NOMO-1 (cell line): ENCODE measurements around the gene ENOX1.

Experiments
- DNase-seq, 2 experiments: peaks; one replicate each; lab custom pipeline; 2025; ENCODE audit not compliant: unreplicated experiment in 2 of 2; lab: John Stamatoyannopoulos, UW

The ENOX1 gene

DNA sequence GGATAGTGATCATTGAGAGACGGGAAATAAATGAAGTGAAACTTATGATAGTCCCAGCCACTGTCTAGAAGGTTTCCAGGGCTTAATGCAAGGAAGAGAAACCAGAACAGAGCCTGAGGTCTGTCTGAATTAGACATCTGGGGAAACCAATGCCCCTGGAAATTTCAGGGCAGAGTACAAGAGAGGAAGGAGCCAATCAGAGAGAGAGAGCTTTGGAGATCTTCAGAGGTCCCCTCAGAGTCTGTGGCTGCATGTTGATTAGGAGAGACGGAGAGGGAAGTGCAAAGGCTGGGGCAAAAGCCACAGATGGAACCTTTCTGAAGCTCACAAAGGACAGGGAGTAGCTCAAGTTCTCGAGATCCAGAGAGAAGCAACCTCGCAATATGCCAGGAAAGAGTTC is 385.4 kb downstream of the ENOX1 start:
- DNase-seq: peak; percentile 42 to 75

DNA sequence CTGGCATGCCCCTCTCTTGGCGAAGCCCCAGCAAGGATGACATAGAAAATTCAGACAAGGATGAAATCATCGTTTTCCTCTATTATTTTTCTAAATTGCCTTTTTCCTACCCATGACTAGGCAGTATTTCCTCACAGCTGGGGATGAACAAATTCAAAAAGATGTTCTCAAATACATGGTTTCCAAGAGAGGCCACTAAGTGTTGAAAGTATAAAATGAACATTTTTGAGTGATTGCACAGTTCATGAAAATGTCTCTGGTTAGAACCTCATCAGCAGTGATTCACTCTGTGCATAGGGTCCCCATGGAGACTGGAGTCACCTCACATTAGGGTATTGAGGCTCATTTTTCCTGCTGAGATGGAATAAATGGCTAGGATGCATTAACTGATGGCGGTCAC is 389.7 kb downstream of the ENOX1 start:
- no peak for DNase-seq

DNA sequence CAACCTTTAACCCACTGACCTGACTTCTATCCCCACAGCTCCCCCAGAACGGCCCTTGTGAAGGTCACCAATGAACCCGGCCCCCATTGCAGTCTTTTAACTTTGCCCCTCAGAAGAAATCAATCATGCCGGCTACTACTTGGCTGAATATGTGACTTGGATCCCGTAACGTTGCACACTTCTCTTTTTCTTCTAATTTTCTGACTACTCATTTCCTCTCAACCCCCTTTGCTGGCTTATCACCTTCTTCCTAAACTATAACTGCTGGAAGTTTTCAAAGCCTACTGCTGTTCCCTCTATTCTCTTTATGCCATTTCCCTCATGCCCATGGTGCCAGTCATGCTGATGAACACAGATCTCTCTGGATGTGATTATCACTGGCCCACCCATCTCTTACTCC is 395.7 kb downstream of the ENOX1 start:
- DNase-seq: peak; percentile 54 to 81

DNA sequence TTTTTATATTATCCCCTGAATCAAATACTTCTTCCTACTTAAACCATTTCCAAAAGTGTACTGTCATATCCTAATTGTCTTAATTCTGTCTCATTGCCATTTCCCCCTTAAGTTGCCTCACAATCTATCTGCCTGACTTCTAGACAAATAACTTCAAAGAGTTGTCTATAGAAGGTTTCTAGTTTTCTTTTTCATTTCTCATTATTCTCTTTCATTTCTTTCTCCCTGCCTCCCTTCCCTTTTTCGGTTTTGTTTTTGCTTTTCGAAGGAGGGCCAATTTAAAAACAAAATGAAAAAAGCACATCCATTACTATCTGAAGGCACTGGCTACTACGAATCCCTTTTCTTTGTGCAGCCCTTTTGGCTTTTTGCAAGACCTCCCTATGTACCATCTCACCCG is 396.2 kb downstream of the ENOX1 start:
- no peak for DNase-seq

DNA sequence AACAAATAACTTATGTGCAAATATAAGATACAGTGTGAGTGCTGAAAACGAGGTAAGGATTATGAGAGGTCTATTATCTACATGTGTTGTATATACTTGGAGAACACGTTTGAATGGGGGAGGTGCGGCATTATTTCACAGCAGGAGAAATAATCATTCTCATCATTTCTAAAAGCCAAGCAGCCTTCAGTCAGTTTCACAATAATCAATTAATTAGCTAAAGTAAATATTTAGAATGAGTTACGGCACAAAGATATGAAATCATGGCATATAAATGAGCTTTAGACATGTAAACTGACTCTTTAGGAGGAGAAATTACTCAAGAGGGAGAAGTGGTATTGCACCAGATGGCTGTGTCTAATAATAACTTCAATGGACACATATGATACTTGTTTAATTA is 396.8 kb downstream of the ENOX1 start:
- DNase-seq: peak in 1 of 2 experiments; percentile 58

DNA sequence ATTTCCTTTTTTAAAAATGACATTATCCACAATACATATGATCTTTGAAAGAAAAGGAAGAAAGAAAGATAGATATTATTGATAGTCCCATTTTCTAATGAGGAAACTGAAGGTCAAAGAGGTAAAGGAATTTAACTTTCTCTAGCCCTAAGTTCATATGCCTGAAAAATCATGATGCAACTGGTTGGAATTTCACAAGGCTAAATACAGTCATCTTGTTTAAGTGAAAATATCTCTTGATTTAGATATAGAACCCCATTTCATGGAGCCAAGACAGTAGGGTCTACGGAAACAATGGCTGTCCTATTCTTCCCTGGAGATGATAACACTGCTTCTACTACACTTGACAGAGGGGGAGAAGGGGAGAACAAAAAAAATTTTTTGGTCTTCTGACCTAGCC is 397.2 kb downstream of the ENOX1 start:
- no peak for DNase-seq

DNA sequence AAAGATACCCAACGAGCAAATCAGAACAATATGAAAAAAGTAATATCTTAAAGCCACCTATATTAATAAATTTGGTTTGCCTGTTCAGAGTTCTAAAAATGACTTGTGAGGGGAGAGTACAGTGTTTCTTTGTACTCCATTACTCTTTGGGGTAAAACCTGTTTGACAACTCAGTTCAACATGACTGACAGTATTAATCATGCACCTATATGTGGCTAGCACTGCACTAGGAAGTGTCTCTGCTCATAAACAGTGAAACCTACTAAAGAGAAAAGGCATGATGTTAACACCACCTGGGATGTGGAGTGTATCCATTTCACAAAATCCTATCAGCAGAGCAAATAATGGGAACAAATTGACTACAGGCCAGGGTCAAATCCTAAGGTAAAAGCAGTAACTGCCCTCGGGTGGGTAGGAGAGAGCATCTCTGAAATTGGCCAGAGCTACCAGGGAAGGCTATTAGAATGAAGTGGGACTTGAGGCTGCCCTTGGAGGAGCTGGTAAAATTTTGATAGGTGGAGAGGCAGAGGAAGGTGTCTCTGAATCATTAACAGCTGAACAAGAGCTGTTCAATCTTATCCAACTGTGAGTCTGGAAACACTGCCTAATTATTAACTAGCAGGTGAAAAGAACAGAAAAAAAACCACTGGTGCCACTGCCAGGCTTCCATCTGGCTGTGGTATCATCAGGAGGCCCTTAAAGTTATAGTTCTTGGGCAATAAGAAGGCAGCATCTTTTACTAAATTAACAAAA is 398.3 kb downstream of the ENOX1 start:
- no peak for DNase-seq

DNA sequence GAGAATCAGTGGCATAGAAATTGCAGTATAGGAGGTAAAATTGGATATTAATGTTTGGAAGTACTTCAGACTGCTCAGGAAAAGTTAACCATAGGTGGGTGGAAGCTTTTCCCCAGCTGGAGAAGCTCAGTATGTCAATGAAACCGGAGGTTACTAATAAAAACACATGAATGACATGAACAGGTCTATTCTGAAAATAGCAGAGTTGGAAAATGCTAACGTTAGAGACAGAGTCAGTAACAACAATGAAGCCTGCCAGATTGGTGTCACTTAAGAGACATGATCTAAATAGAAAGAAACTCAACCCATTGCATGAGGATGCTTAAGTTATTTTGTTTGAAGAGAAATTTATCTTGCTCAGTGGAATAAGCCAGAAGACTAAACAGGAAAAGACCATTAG is 398.9 kb downstream of the ENOX1 start:
- DNase-seq: no peak

DNA sequence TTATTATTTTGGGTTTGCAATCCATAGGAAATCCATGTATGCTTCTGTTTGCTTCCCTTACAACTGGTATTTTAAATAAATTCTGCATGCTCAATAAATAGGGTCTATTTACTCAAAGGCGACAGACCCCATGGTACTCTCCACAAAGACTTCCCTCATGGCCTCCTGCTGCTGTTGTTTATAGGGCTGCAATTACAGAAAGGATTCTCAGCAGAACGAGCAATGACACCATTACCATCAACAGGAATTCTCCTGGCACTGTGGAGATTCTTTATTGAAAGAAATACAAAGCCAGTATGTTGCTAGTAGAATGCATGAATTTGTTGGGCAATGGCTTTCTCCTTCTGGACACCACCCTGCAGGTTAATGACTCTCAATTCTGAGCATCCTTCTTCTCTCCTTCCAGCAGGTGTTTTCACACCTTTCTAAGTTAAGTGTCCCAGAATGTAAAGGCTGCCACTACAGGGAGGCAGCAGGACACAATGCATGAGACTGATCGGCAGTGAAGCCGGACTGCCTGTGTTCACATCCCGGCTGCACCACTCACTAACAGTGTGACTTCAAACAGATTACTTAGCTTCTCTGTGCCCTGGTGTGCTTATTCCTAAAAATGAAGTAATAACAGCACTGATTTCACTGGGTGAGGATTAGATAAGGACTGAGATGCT is 403.1 kb downstream of the ENOX1 start:
- DNase-seq: no peak

DNA sequence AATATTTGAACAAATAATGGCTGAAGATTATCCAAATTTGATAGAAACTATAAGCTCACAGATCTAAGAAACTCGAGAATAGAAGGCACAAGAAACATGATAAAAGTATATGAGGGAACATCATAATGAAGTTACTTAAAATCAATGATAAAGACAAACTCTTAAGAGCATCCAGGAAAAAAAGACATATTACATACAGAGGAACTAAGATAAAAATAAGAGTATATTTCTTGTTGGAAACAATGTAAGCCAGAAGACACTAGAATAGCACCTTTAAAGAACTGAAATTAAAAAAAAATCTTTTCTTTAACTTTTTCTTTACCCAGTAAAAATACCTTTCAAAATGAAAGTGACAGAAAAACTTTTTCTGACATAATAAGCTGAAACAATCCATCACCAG is 407.0 kb downstream of the ENOX1 start:
- no peak for DNase-seq

DNA sequence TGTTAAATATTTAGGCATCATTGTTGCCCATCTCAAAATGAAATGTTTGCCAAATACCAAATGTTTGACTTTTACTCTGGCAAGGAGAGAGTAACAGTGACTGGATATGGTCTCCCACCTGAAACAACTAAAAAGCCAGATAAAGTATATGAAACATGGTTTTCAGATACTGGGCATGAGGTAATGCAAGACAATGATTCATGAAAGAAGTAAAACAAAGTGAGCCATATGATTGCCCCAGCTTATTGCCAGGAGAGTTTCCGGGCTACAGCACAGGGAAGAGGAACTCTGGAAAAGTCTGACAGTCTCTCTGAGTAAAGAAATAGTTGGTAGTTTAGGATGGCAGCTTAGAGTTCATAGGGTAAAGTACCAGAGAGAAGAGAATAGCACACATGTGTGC is 408.8 kb downstream of the ENOX1 start:
- DNase-seq: peak in 1 of 2 experiments; percentile 67

DNA sequence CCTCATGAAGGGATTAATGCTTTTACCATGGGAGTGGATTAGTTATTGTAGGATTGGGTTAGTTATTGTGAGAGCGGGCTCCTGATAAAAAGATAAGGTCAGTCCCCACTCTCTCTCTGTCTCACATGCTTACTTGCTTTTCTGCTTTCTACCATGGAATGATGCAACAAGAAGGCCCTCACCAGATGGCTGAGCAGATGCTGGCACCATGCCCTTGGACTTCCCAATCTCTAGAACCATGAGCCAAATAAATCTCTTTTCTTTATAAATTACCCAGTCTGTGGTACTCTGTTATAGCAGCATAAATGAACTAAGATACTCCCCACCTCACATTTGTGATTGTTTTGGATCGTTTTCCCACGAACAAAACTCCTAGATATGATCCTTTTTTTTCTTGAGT is 409.6 kb downstream of the ENOX1 start:
- no peak for DNase-seq

DNA sequence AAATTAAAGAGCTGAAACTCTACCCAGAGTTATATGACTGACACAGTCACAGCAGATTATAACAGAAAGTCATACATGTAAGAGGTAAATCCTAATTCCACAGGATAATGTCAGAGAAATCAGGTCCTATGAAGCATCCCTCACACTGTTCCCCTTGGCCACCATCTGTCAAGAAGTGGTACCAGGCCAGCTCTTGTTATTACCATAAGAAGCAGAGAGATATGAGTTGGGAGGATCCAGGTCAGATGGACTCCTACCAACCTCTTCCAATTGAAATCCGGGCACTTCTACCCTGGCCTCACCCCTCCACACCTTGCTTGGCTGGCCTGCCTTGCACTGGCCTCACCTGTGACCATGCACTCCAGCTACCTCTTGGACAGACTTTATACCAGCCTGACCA is 410.2 kb downstream of the ENOX1 start:
- DNase-seq: no peak

DNA sequence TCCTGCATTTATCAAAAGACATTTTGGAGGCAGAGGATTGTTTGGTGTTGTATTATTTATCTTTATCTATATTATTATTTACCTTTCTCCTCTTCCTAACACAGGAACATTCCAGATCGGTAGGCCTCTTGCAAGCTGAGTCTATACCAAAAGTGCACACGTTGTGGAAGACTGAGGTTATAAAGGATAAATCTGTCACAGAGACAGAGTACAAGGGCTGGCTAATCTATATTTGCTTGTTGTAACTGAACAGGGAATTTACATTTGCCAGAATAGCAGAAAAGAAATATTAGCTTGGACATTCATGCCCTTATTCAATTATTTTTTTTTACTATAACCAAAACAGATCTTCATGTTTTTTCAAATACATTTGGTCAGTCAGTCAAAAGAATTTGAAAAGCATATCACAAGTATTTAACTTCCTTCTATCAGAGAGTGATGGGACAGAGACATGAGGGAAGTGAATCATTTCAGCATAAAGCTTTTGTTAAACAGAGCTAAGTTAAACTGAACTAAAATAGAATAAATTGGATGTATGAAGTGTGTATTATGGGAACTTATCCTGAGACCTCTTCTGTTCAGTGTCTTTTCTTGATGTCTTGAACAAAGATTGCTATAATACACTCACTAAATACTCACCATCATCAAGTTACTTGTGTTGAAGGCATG is 410.8 kb downstream of the ENOX1 start:
- peak in 1 of 2 experiments; percentile 13 for DNase-seq

DNA sequence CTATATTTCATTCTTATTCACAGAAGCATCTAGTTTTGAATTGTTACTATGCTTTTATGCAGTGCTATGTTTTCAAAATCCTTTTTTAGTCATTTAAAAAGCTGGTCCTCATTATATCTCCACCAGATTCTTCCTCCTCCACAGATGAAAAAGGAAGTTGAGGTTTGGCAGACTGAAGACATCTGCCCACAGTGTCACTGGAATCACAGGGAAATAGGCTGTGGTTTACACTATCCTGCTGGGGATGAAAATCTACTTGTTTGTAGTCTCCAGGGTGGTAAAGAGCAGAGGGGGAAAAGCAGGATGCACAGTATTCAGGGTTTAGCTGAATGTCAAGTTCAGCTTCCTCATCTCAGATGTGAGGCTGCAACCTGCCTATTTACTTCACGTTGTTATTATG is 412.2 kb downstream of the ENOX1 start:
- DNase-seq: peak in 1 of 2 experiments; percentile 73

DNA sequence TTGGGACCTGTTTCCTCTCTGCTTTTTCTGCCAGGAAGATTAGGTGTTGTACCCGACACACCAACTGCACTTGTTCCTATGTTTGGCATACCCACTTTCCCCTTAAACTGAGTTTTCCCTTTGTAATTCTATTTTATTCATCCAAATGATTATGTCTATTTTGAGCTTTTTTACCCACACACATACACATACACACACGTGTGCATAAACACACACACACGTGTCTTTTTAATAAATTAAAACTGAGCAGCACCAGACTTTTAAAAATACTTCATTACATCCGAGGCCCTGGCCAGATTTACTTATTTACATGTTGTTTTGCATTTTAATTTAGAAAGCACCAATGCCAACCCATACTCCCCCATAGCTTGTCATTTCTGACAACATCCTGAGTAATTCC is 413.4 kb downstream of the ENOX1 start:
- no peak for DNase-seq

DNA sequence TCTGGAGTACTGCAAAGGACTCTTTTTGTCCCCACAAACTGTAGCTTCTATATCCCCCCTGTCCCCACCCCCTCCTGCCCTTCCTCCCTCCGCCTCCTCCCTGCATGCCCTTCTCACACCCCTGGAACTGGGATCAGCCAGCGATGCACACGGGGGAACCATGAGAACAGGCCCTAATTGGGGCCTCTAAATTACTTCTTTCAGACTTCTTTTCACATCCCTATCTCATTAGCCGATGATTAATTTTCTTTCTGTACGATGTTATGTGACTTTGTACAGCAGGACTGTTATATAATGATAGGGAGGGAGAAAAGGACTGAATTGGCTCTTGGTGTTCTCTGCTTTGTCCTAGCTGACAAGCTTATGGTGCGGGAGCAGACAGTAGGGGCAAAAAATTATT is 415.9 kb downstream of the ENOX1 start:
- DNase-seq: no peak

DNA sequence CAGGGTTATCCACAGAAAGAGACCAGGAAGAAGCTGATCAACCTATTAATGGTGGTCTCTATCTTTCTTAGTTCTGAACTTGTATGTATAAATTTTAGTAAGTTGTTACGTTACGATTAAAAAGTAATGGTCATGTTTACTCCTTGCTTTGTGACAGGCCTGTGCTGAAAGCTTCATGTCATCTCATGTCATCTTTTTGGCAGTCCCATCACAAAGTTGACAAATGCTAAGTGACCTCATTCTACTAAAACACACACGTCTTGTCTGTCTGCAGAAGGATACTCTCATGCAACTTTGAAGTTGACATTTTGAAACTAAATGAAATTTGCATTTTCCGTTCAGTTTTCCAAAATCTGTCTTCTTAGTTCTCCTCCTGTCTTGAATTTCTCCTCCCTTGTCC is 417.5 kb downstream of the ENOX1 start:
- no peak for DNase-seq

DNA sequence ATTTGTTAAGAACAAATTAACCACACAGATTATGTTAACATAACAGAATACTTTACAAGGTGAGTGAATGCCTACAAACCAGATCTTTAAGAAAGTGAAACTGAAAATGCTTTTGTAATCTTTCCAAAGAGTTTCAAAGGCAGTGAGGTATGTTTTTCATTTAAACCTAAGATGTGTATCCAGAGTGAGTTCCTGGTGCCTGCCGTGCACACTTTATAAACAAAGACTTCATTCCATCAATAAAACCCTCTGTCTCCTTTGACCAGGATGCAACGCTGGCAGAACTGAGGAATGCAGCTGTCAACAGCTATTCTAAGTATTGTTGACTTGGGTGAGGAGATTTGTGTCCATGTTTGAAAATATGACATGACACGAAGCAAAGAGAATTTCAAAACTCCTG is 418.8 kb downstream of the ENOX1 start:
- DNase-seq: peak in 1 of 2 experiments; percentile 30

DNA sequence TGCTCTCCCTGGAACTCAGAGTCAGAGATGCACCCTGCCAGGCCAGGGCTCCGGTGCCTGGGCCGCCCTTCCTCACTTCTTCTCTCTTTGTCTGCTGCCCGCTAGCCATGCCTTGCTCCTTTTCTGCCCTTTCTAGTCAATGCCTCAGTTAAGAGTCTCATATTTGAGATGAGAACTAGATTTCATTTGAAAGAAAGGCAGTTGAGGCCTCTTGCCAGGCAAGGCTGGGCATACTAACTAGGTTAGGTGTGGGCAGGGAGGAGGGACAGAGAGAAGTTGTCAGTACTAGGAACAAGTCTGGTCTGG is 421.8 kb downstream of the ENOX1 start:
- DNase-seq: no peak

DNA sequence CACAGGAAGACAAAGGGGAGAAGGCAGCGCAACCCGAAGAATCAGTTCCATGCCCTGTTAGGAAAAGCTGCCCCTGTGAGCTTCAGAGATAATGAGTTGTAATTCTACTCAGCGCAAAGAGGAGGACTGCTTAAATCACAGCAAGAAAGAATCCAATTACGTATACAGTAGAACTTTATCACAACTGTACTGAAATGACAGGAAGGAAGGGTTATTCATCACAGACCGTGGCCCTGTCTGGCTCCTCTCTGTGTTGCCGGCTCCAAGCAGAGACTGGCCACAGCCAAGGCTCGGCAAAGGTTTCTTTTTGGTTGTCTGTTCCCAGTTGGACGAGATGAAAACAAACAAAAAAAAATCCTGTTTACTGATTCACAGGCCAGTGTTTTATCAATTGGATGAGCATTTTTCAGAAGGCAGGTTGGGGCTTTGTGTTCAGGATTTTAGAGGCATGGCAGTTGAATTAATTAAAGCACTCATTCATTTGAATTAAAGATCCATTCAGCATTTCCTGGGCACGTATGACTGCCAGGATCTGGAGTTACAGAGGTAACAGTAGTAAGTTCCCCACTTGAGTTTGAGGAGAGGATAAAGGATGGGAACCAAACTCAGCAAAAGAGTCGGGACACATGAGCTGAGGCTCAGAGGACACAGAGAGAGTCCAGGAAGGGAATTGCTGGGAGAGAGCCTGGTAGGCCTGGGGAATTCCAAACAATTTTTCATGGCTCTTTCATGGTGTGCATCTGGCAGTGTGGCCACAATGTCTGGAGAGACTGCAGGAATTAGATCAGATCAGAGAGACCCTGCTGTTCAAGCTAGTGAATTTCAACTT is 422.3 kb downstream of the ENOX1 start:
- DNase-seq: no peak
